ENCODE data around the gene ZNF662. TPM values are rescaled to one million over a fixed set of nuclear protein-coding genes. Genes with fewer than 3 reads are reported as not detected.

The ZNF662 gene
- total and polyA plus RNA-seq, 2 of the 13 experiments (the other 11 are each of a cell fraction or from before 2014, with no cell fraction given), result not detected

DNA sequence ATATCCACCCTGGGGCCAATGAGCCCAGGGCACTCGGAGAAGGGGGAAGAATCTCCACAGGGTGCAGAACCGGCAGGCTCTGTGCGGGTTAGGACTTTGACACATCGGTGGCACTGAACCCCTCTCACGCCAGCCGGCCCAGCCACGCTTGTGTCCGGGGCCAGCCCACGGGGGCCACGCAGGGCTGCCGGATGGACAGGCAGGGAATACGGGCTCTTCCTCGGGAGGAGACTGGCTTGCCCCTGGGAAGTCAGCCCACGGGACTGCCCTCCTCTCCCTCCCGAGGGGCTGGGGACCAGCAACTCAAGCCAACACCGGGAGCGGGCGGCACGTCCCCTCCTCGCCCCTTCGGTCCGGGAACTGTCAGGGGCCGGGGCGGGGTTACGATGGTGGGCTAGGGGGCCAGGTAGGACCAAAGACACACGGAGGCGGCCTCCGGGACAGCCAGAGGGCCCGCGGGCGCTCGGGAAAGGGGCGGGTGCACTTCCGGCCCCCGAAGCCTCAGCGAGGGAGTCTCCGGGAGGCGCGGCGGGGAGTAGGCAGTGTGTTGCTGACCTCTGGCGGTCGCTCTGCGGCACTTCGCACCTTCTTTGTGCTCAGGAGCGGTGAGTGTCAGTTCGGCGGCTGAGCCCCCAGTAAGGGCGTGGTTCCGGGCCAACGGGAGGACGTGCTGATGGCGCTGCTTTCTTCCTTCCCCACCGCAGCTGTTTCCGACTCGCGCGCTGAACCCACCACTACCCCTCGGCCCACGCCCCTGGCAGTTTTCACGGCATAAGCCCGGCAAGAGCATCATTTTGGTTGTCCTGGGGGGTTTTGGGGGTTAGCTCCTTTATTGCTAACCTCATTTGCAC lies 25.1 kb upstream of the ZNF662 start (continued):
- TF ChIP-seq HMGXB3 (CRISPR knock-in tag; IDR thresholded peaks at IDR 0.05; ENCODE audit: borderline replicate concordance) (no peak), HDAC2 (CRISPR knock-in tag; IDR thresholded peaks at IDR 0.05) (no peak; the same call in 1 of the 2 replicates), ARHGAP35 (CRISPR knock-in tag; IDR thresholded peaks at IDR 0.05; ENCODE audit: borderline replicate concordance) (no peak; the same call in 1 of the 2 replicates), MED13 (CRISPR knock-in tag; IDR thresholded peaks at IDR 0.05) (no peak), RFXANK (CRISPR knock-in tag; IDR thresholded peaks at IDR 0.05) (no peak), SRSF9 (IDR thresholded peaks at IDR 0.05; ENCODE audit: borderline replicate concordance, insufficient read depth, low read depth, low read length, poor library complexity, severe bottlenecking) (no peak), KLF11 (CRISPR knock-in tag; IDR thresholded peaks at IDR 0.05) (no peak), YY1 (IDR thresholded peaks at IDR 0.05; ENCODE audit: insufficient read depth, insufficient replicate concordance, low read depth, low read length) (peak; percentile 74), HNF4A (CRISPR knock-in tag; IDR thresholded peaks at IDR 0.05) (no peak), MLLT10 (CRISPR knock-in tag; IDR thresholded peaks at IDR 0.05) (no peak), ARNTL (CRISPR knock-in tag; IDR thresholded peaks at IDR 0.05) (no peak), JARID2 (CRISPR knock-in tag; IDR thresholded peaks at IDR 0.05; ENCODE audit: insufficient replicate concordance) (no peak), ESRRA (CRISPR knock-in tag; IDR thresholded peaks at IDR 0.05; ENCODE audit: low read depth) (no peak), FOXP4 (CRISPR knock-in tag; IDR thresholded peaks at IDR 0.05) (peak; percentile 20; the same call in 1 of the 2 replicates), ZNF354B (CRISPR knock-in tag; IDR thresholded peaks at IDR 0.05) (no peak), FOXA1 (IDR thresholded peaks at IDR 0.05) (no peak), FOXA1 (CRISPR knock-in tag; IDR thresholded peaks at IDR 0.05) (0 out of 2 replicates have a peak, but pooled peaks have one; percentile 10), PCBP2 (optimal IDR thresholded peaks at IDR 0.05; ENCODE audit: low read depth, low read length, poor library complexity, severe bottlenecking) (no peak), REXO4 (CRISPR knock-in tag; IDR thresholded peaks at IDR 0.05; ENCODE audit: borderline replicate concordance) (no peak), ZNF451 (CRISPR knock-in tag; IDR thresholded peaks at IDR 0.05) (no peak), ZNF678 (CRISPR knock-in tag; IDR thresholded peaks at IDR 0.05) (no peak), ZNF879 (CRISPR knock-in tag; IDR thresholded peaks at IDR 0.05) (no peak)
- TF ChIP-seq, protein P1, sequence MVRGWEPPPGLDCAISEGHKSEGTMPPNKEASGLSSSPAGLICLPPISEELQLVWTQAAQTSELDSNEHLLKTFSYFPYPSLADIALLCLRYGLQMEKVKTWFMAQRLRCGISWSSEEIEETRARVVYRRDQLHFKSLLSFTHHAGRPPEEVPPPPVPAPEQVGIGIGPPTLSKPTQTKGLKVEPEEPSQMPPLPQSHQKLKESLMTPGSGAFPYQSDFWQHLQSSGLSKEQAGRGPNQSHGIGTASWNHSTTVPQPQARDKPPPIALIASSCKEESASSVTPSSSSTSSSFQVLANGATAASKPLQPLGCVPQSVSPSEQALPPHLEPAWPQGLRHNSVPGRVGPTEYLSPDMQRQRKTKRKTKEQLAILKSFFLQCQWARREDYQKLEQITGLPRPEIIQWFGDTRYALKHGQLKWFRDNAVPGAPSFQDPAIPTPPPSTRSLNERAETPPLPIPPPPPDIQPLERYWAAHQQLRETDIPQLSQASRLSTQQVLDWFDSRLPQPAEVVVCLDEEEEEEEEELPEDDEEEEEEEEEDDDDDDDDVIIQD (CRISPR knock-in tag; IDR thresholded peaks at IDR 0.05; ENCODE audit: low read depth), result no peak
